GM12891 (cell line): Measurements from ENCODE around the gene CNTFR.

ENCODE experiments used
- DNase-seq: peaks from one replicate; pipeline ENCODE4 v3.0.0; 2011; ENCODE audit warnings: low spot score; ENCODE audit not compliant: insufficient read length
- FAIRE-seq: peaks from 2 replicates; lab custom pipeline; 2011; peaks lifted over from hg19 to GRCh38; lab: Jason Lieb, UNC
- PAX5 ChIP-seq: IDR thresholded peaks from 2 replicates; pipeline ENCODE4 v1.6.1; 2011; ENCODE audit warnings: low read length, moderate library complexity, mild to moderate bottlenecking; ENCODE audit not compliant: insufficient read depth, severe bottlenecking
- POLR2A ChIP-seq: IDR thresholded peaks from 2 replicates; pipeline ENCODE4 v1.6.1; 2011; ENCODE audit warnings: low read depth, low read length, control low read depth
- POLR2AphosphoS5 ChIP-seq: IDR thresholded peaks from 2 replicates; pipeline ENCODE4 v1.6.1; 2011; ENCODE audit warnings: low read depth, low read length, control low read depth
- POU2F2 ChIP-seq: IDR thresholded peaks from 2 replicates; pipeline ENCODE4 v1.6.1; 2011; ENCODE audit warnings: low read depth, mild to moderate bottlenecking, control low read depth, low read length, moderate library complexity
- SPI1 ChIP-seq: IDR thresholded peaks from 2 replicates; pipeline ENCODE4 v1.6.1; 2011; ENCODE audit warnings: low read depth, low read length, control low read depth
- TAF1 ChIP-seq: IDR thresholded peaks from 2 replicates; pipeline ENCODE4 v1.6.1; 2011; ENCODE audit warnings: low read depth, low read length, control low read depth

The CNTFR gene

GRCh38 chr9:34551751-34552605, 37.5 kb downstream of the CNTFR start:
- DNase-seq (no peak), FAIRE-seq (no peak)
- TF ChIP-seq SPI1, result no peak
- TF ChIP-seq POLR2AphosphoS5, result no peak
- no peak for TF ChIP-seq POLR2A
- no peak for TF ChIP-seq POU2F2
- TF ChIP-seq PAX5, result no peak
- TF ChIP-seq TAF1, result no peak

GRCh38 chr9:34550681-34551270, 38.7 kb downstream of the CNTFR start:
- FAIRE-seq (no peak), DNase-seq (no peak)
- TF ChIP-seq TAF1, result no peak

GRCh38 chr9:34550016-34550680, 39.4 kb downstream of the CNTFR start:
- FAIRE-seq (no peak), DNase-seq (no peak)

GRCh38 chr9:34549407-34549732, 40.2 kb downstream of the CNTFR start:
- TF ChIP-seq TAF1, result no peak
- TF ChIP-seq POLR2AphosphoS5, result no peak
- no peak for TF ChIP-seq PAX5
- TF ChIP-seq POLR2A, result no peak
- no peak for TF ChIP-seq POU2F2
- no peak for TF ChIP-seq SPI1
- no peak for DNase-seq
- FAIRE-seq, result no peak

More at GRCh38 chr9:34550016-34550680, 39.4 kb downstream of the CNTFR start:
- no peak for TF ChIP-seq PAX5
- TF ChIP-seq POLR2A, result no peak
- no peak for TF ChIP-seq SPI1
- TF ChIP-seq POLR2AphosphoS5, result no peak
- TF ChIP-seq POU2F2, result no peak
- TF ChIP-seq TAF1, result no peak

GRCh38 chr9:34547960-34548611, 41.4 kb downstream of the CNTFR start:
- peak; percentile 82 for FAIRE-seq
- no peak for DNase-seq

GRCh38 chr9:34546834-34547827, 42.4 kb downstream of the CNTFR start:
- DNase-seq (no peak), FAIRE-seq (peak; percentile 69)
- TF ChIP-seq POU2F2 (no peak), PAX5 (no peak), SPI1 (no peak), TAF1 (no peak), POLR2AphosphoS5 (no peak), POLR2A (no peak)

More at GRCh38 chr9:34547960-34548611, 41.4 kb downstream of the CNTFR start:
- no peak for TF ChIP-seq TAF1
- no peak for TF ChIP-seq PAX5
- TF ChIP-seq SPI1, result no peak
- TF ChIP-seq POLR2AphosphoS5, result no peak
- no peak for TF ChIP-seq POU2F2
- no peak for TF ChIP-seq POLR2A

- no peak for FAIRE-seq
- no peak for TF ChIP-seq PAX5
- no peak for TF ChIP-seq POU2F2
- no peak for TF ChIP-seq TAF1
- TF ChIP-seq SPI1, result no peak
- TF ChIP-seq POLR2A, result no peak
- TF ChIP-seq POLR2AphosphoS5, result no peak
- DNase-seq, result no peak
These were observed 43.3 kb downstream of the CNTFR start for GRCh38 chr9:34546102-34546833.
